GM18907 (cell line): ENCODE results near the gene MTFMT.
"Not testable (repeated sequence)": the region's sequence is repeated elsewhere in the genome, so short reads cannot be mapped to it uniquely, and the experiment has no call there.

Experiments
- ATAC-seq: cut with Tn5 transposase; IDR thresholded peaks from one replicate; pipeline ENCODE4 v1.9.1; 2021; ENCODE audit warnings: mild to moderate bottlenecking, moderate library complexity; ENCODE audit not compliant: unreplicated experiment

The MTFMT gene

DNA sequence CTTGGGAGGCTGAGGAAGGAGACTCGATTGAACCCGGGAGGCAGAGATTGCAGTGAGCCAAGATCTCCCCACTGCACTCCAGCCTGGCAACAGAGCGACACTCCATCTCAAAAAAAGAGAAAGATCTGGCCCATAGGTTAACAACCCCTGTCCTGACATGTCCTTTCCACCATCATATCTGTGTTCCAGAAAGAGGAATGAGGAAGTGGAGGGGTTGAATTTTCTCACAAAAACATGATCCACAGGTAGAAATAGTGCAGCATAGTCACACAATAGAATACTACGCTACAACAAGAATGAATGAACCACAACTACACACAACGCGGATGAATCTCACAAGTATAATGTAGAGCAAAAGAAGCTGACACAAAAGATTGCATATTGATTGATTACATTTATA is 11.0 kb upstream of the MTFMT start:
- ATAC-seq, result no peak

DNA sequence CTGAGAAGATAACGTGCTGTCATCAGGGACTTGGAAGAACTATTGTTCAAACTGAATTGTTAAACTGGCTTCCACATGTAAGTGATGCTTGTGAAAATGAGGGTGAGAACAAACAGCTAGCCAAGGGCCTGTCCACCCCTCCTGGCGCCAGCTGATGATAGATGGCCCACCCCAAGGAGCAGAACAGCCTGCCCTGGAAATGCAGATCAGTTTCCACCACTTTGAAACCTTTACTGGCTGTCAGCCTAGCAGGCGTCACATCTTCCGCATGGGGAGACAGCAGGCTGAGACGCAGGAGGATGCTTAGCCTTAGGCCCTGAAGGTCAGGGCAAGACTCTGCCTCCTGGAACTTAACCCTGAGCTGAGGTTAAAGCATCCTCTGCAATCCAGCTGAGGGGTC is 9.4 kb upstream of the MTFMT start:
- no peak for ATAC-seq

GRCh38 chr15:65038428-65038827 is 9.0 kb upstream of the MTFMT start:
- ATAC-seq, result no peak

GRCh38 chr15:65037309-65037708 is 7.9 kb upstream of the MTFMT start:
- no peak for ATAC-seq

- ATAC-seq, result no peak
These were observed 5.3 kb upstream of the MTFMT start for GRCh38 chr15:65034719-65035118.

DNA sequence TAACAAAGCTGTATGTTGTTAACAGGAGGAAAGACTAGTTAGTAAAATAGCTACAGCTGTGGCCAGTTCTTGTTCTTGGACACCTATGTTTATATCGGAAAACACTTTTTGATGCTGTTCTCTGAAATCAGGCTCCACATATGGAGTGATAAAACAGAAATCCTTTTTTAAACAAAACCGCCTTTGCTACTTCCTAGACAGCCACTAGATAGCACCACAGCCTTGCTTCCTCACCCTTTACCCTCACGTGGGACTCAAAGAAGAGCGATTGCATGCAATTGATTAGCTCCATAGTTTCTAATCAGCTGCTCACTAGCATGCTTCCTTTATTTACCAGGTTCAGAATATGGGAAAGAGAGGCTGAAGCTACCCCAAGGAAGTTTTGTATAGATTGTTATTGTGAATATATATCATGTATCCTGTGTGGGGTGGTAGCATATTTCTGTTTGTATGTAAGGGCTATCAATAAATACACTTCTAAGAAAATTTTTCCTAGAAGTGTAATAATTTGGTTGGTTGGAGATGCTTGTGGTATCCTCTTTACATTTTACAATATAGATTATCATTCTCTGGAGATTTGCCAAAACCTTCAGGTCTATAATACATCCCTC is 4.3 kb upstream of the MTFMT start:
- no peak for ATAC-seq

- peak; percentile 56 for ATAC-seq
These were observed 3.5 kb upstream of the MTFMT start for GRCh38 chr15:65032801-65033537.

DNA sequence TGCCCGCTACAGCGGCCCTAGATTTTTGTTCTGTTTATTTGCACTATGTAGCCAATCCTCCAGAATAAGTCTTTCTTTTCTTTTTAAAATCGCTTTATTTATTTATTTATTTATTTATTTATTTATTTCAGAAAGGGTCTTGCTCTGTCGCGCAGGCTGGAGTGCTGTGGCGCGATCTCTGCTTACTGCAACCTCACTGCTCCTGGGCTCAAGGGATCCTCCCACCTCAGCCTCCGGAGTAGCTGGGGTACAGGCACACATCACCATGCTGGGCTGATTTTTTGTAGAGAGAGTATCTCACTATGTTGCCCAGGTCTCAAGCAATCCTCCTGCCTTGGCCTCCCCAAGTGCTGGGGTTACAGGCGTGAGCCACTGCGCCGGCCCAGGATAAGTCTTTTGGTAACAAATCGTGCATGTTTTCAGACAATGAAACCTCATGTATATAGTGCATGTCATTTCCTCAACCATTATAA is 333 bp upstream of the MTFMT start:
- ATAC-seq, result peak; percentile 4

- no peak for ATAC-seq
These were observed 1.1 kb downstream of the MTFMT start for GRCh38 chr15:65028338-65028737.

DNA sequence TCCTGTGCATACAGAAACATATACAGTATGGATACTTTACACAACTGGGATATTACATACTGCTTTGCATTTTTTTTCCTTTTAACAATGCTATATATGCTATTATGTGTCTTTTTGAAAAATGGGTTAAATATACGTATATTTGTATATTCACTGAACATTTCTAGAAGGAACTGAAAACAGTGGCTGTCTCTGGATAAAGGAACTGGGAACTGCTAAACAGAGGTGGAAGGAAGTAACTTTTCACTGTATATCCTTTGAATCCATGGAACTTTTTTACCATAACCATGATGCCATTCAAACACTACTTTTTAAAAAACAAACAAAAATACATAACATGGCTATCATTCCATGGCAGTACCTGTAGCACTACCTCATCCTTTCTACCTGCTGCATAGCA is 1.8 kb downstream of the MTFMT start:
- ATAC-seq, result no peak

DNA sequence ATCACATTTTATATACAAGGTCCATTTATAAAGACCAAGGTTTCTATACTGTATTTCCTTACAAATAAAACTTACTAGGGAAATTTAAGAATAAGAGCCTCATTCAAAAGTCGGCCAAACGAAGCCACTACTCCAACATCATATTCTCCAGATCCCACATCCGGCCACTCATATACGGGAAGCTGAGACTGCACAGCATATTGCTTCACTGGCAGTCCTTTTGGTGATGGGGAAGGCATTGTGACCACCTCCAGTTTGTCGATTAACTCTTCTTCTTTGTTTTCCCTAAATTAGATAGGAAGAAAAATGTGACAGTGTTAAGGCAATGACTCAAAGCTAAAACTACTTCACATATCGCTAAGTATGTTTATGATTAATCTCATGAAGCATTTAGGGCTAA is 2.7 kb downstream of the MTFMT start:
- no peak for ATAC-seq

DNA sequence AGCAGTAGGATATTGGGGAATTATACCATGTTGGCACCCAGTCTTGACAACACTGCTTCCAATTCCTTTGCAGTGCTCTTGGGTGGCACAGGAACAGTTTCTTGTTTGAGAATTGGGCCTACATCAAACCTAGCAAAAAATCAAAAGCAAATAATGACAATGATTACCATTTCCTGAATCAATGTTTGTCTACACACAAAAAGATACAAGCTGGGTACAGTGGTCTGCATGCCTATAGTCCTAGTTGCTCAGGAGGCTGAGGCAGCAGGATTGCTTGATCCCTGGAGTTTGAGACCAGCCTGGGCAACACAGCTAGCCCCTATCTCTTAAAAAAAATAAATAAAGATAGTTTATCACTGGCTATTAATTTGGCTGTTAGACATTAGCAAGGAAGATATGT is 8.0 kb downstream of the MTFMT start:
- ATAC-seq, result no peak

DNA sequence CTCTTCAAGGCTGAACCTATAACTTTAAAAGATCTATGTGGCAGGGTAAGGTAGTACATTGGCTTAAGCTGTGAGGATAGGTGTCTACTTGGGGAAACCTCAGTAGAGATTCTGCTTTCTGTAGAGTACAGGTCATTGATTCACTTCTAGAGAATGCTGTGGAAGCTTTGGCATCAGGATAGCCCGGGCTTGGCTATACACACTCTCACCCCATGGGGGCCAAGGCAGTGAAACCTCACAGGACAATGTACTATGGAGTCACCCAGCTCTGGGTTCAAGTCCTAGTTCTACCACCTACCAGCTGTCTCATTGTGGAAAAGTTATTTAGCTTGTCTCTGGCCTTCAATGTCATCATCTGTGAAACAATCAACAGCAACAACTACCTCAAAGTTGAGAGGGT is 9.0 kb downstream of the MTFMT start:
- no peak for ATAC-seq

DNA sequence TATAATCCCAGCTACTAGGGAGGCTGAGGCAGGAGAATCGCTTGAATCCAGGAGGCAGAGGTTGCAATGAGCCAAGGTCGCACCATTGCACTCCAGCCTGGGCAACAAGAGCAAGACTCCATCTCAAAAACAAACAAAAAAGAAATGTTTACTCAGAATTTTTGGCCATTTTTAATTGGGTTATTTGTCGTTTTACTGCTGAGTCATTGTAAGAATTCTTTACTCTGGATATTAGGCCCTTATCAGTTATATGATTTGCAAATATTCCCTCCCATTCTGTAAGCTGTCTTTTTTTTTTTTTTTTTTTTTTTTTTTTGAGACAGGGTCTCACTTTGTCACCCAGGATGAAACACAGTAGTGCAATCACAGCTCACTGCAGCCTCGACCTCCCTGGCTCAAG is 18.2 kb downstream of the MTFMT start:
- not testable (repeated sequence) for ATAC-seq

GRCh38 chr15:65008983-65009382 is 20.5 kb downstream of the MTFMT start:
- ATAC-seq, result no peak

GRCh38 chr15:65006876-65007275 is 22.6 kb downstream of the MTFMT start:
- ATAC-seq, result no peak

GRCh38 chr15:65004993-65005392 is 24.4 kb downstream of the MTFMT start:
- ATAC-seq, result no peak

DNA sequence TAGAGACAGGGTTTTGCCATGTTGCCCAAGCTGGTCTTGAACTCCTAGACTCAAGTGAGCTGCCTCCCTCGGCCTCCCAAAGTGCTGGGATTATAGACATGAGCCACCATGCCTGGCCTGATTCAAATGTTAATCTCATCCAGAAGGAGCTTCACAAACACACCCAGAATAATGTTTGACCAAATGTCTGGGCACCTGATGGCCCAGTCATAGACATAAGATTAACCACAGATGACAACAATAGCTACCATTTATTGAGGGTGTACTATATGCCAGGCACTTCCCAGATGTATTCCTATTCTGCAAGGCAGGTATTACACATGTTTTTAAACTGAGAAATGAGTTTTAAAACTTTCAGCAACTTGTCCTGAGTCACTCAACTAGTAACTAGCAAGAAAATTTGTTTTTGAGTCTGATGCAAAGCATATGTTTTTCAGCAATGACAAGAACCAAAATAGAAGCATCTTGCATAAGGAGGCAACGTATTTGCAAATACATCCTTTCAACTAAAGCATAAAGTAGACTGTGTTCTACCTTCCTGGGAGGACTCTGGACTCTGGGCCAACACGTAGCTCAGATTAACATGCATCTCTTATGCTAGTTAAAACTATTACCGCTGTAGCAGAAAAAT is 31.6 kb downstream of the MTFMT start:
- no peak for ATAC-seq

- no peak for ATAC-seq
These were observed 32.4 kb downstream of the MTFMT start for GRCh38 chr15:64997066-64997465.

DNA sequence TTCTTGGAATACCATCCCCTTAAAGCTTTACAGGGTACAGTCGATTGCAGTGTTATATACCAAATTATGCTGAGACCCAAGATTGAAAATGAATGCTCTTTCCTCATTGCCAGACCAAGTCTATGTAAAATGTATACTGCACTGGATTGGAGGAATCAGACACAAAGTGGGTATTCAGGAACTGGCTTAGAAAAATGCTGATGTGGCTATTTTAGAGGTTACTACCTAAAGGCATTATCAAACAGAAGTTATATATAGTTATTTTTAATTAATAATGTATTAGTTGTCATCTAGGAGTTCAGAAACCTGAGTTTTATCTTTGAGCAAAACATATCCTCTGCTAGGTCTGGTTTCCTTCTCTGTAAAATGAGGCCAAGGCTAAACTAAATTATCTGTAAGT is 36.1 kb downstream of the MTFMT start:
- ATAC-seq, result no peak

DNA sequence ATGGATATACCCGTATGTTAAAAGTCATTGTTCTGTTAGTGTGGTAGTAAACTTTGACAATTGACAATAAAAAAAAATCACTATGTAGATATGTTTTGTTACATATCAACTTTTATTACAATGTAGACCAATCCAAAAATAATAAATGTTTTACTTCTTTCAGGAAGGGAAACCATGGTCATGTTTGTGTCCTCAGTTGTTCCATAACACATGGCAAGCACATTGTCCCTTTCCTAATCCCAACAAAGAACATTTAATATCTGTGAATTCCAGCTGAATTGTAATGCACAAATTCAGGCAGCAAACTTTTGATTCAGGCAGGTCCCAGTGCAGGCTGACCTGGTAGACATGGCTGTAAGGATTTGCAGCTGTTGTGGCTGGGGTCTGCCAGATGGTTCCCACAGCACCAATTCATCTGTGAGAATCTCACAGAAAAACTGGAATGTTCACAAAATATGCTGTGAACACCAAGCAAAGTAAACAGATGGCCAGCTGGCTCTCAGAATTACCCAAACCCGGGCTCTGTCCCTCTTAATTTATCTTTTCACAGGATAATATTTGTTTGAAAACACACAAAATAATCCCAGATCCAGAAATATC is 37.8 kb downstream of the MTFMT start:
- ATAC-seq, result no peak

DNA sequence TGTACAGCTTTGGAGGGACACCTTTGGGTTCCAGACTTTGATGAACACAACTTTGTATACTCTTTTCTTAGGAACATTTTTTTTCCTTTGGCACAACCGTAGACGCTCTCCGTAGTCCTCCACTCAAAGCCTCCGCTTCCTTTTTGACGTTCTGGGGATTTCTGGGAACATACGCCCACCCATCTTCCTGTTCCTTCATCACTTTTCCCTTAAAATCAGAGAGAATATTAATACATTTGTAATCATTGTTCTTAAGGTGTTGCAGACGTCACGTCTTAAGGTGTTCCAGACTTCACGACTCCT is 39.3 kb downstream of the MTFMT start:
- no peak for ATAC-seq
